Activated CD8-positive, alpha-beta T cell treated with anti-CD3 and anti-CD28 coated beads, Interleukin-2, amount 10 ng/mL, durations not matched to agents 7 days and 5 days (primary cell): ENCODE measurements around the gene SEC23A. TPM values are rescaled to one million over a fixed set of nuclear protein-coding genes. Genes with fewer than 3 reads are reported as not detected.
"Not testable (repeated sequence)": the region's sequence is repeated elsewhere in the genome, so short reads cannot be mapped to it uniquely, and the experiment has no call there.

Experiments
- ATAC-seq: fragments of 150-1000 bp; cut with Tn5 transposase; one replicate; pipeline ENCODE4 v1.10.0; 2021; ENCODE audit warnings: moderate library complexity
- CTCF ChIA-PET: fragments of 350-600 bp; sonication (Branson Sonifier 250); formaldehyde crosslinking; loops from one replicate; lab custom pipeline; 2021; ENCODE audit warnings: antibody characterized with exemption; lab: Charles Lee
- POLR2A ChIA-PET: fragments of 350-600 bp; sonication (Branson Sonifier 250); formaldehyde crosslinking; loops from one replicate; lab custom pipeline; 2021; ENCODE audit warnings: antibody characterized with exemption; lab: Charles Lee
- DNase-seq: peaks from one replicate; pipeline ENCODE4 v3.0.0-alpha.2; 2020
- H3K27ac Mint-ChIP-seq: one replicate; pipeline ENCODE4 v1.8.0; 2021; ENCODE audit warnings: mild to moderate bottlenecking, mixed read lengths
- H3K27me3 Mint-ChIP-seq: one replicate; pipeline ENCODE4 v1.8.0; 2021; ENCODE audit warnings: low read depth, mixed read lengths
- H3K36me3 Mint-ChIP-seq: one replicate; pipeline ENCODE4 v1.8.0; 2021; ENCODE audit warnings: low read depth, mixed read lengths
- H3K4me1 Mint-ChIP-seq: one replicate; pipeline ENCODE4 v1.8.0; 2021; ENCODE audit warnings: low read depth, mixed read lengths
- H3K4me3 Mint-ChIP-seq: one replicate; pipeline ENCODE4 v1.8.0; 2021; ENCODE audit warnings: mild to moderate bottlenecking, mixed read lengths
- H3K9me3 Mint-ChIP-seq: one replicate; pipeline ENCODE4 v1.8.0; 2022; ENCODE audit warnings: mixed read lengths; ENCODE audit not compliant: insufficient read depth
- total RNA-seq, 2 experiments: library from RNA; stranded (reverse); gene quantifications; one replicate each; pipeline ENCODE4 v1.2.3, GENCODE V29; 2021

Gene SEC23A
- total RNA-seq, 2 experiments from 2014 or later, result 48.2 to 50.2 TPM

- Mint-ChIP-seq H3K27me3 (peaks cover 2% of the 10 kb centered on the region), H3K9me3 (no peaks in the 10 kb centered on the region), H3K36me3 (peaks cover 6% of the 10 kb centered on the region), H3K4me1 (peaks cover 34% of the 10 kb centered on the region), H3K4me3 (no peak overlapping the region), H3K27ac (no peak overlapping the region)
- CTCF ChIA-PET, result interaction anchor here (1.0 kb wide), 1 partner anchor 316 kb away, joined by 3 read pairs; no protein-coding TSS in a partner anchor
- no peak for ATAC-seq
- POLR2A ChIA-PET, result no interaction called here
- DNase-seq, result no peak
Measured at GRCh38 chr14:39109893-39110715, 7.1 kb upstream of the SEC23A start.

DNA sequence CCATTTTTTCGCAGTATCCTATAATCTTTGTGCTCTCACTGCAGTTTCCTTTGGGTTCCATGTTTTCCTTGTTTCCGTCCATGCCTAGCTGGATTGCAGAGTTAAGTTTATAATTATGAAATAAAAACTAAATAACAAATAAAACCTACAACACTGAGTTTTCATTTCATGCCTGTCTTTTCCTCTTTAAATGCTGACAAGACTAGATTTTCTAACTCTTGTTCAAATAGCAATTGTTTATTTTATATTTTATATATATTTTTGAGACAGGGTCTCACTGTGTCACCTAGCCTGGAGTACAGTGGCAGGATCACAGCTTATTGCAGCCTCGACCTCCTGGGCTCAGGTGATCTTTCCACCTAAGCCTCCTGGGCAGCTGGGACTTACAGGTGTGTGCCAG, 5.8 kb upstream of the SEC23A start:
- ChIA-PET CTCF (no interaction called here), POLR2A (no interaction called here)
- Mint-ChIP-seq H3K9me3 (no peaks in the 10 kb centered on the region), H3K27me3 (peaks cover 2% of the 10 kb centered on the region), H3K27ac (no peak overlapping the region), H3K4me1 (peaks cover 33% of the 10 kb centered on the region), H3K36me3 (peaks cover 1% of the 10 kb centered on the region), H3K4me3 (no peak overlapping the region)
- DNase-seq (no peak), ATAC-seq (no peak)

DNA sequence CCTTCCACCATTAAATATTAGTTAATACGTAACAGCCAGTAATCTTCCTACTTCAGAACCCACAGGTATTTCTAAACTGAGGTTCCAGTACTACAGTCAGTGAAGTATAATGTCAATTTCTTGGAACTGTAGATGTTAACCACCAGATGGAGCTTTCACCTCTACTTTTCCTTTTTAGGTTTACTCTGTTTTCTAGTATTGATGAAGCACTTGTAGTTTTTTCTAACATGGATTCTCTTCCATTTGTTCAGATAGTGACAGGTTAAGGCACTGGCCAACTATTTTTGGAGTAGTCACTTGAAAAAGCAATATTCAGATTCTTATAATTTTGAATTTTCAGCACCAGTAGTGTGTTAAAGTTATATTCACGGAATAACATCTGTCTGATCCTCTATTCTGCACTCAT, 4.6 kb upstream of the SEC23A start:
- CTCF ChIA-PET, result interaction anchor here (0.5 to 1.4 kb wide), 7 partner anchors 8 to 373 kb away, joined by 3 to 6 read pairs (median 3); no protein-coding TSS in a partner anchor
- ATAC-seq, result no peak
- Mint-ChIP-seq H3K27ac (no peak overlapping the region), H3K4me1 (peaks cover 31% of the 10 kb centered on the region), H3K4me3 (no peak overlapping the region), H3K27me3 (peaks cover 2% of the 10 kb centered on the region), H3K36me3 (peaks cover 7% of the 10 kb centered on the region), H3K9me3 (no peaks in the 10 kb centered on the region)
- POLR2A ChIA-PET, result interaction anchor here (1.0 kb wide), 1 partner anchor 63 kb away, joined by 3 read pairs; the partner anchor contains the start of gene TRAPPC6B
- DNase-seq, result no peak

DNA sequence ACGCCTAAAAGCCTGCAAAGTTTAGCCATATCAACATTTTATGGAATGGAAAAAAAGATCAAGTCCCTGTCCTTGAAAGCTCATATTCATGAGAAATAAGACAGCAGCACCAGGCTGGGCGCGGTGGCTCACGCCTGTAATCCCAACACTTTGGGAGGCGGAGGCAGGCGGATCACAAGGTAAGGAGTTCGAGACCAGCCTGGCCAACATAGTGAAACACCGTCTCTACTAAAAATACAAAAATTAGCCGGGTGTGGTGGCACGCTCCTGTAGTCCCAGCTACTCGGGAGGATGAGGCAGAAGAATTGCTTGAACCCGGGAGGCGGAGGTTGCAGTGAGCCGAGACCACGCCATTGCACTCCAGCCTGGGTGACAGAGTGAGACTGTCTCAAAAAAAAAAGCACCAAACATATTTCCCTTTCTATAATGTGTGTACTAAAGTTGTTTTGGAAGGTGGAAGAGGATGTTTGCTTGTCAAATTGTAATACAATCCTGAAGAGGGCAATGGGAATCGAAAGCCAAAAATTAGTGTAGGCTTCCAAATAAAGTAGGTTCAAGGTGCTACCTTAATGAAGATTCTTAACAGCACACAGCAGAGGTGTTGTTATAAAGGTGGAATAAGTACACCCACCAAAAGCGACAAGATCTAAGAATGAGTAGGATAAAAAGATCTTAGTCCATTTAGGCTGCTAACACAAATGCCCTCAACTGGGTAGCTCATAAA, 1.2 kb upstream of the SEC23A start:
- DNase-seq, ATAC-seq, H3K9me3 Mint-ChIP-seq, H3K27me3 Mint-ChIP-seq: not testable (repeated sequence)
- peaks cover 53% of the 10 kb centered on the region for H3K4me1 Mint-ChIP-seq
- CTCF ChIA-PET, result interaction anchor here (1.6 to 2.5 kb wide), 3 partner anchors 9 to 324 kb away, joined by 3 to 15 read pairs (median 13); partner anchors contain the start of gene GEMIN2
- POLR2A ChIA-PET, result interaction anchor here (0.7 to 4.6 kb wide), 10 partner anchors 10 to 328 kb away, joined by 3 to 37 read pairs (median 8); partner anchors contain the start of genes FBXO33, GEMIN2, PNN and TRAPPC6B
- peak overlapping the region; percentile 96 for H3K4me3 Mint-ChIP-seq
- peaks cover 14% of the 10 kb centered on the region for H3K36me3 Mint-ChIP-seq
- H3K27ac Mint-ChIP-seq, result peak overlapping the region; percentile 97

- ATAC-seq (peak; percentile 13), DNase-seq (peak; percentile 29)
Measured at GRCh38 chr14:39102265-39102968, 618 bp downstream of the SEC23A start.

GRCh38 chr14:39099748-39100147, 3.3 kb downstream of the SEC23A start:
- no peak for DNase-seq
- no peak overlapping the region for H3K27ac Mint-ChIP-seq
- peaks cover 48% of the 10 kb centered on the region for H3K4me1 Mint-ChIP-seq
- H3K4me3 Mint-ChIP-seq, result no peak overlapping the region
- ChIA-PET POLR2A (interaction anchor here (1.3 kb wide), 1 partner anchor 332 kb away, joined by 6 read pairs; the partner anchor contains the start of gene FBXO33), CTCF (no interaction called here)
- H3K9me3 Mint-ChIP-seq, result no peaks in the 10 kb centered on the region
- no peaks in the 10 kb centered on the region for H3K27me3 Mint-ChIP-seq
- peaks cover 26% of the 10 kb centered on the region for H3K36me3 Mint-ChIP-seq
- ATAC-seq, result no peak

More at GRCh38 chr14:39102265-39102968, 618 bp downstream of the SEC23A start:
- Mint-ChIP-seq H3K9me3 (no peaks in the 10 kb centered on the region), H3K4me1 (peaks cover 47% of the 10 kb centered on the region), H3K4me3 (peak overlapping the region; percentile 96), H3K27me3 (no peaks in the 10 kb centered on the region), H3K27ac (peak overlapping the region; percentile 82), H3K36me3 (peaks cover 17% of the 10 kb centered on the region)
- ChIA-PET POLR2A (interaction anchor here (0.6 to 4.6 kb wide), 12 partner anchors 9 to 330 kb away, joined by 3 to 37 read pairs (median 6); partner anchors contain the start of genes FBXO33, GEMIN2, PNN and TRAPPC6B), CTCF (interaction anchor here (0.7 to 2.5 kb wide), 5 partner anchors 11 to 328 kb away, joined by 3 to 15 read pairs (median 4); partner anchors contain the start of genes GEMIN2 and TRAPPC6B)

- Mint-ChIP-seq H3K36me3 (peaks cover 31% of the 10 kb centered on the region), H3K4me1 (peaks cover 45% of the 10 kb centered on the region)
- not testable (repeated sequence) for H3K27me3 Mint-ChIP-seq, DNase-seq, H3K9me3 Mint-ChIP-seq, H3K4me3 Mint-ChIP-seq, H3K27ac Mint-ChIP-seq, ATAC-seq
- ChIA-PET CTCF (interaction anchor here (1.5 kb wide), 1 partner anchor 8 kb away, joined by 3 read pairs; no protein-coding TSS in a partner anchor), POLR2A (interaction anchor here (1.3 kb wide), 1 partner anchor 333 kb away, joined by 6 read pairs; the partner anchor contains the start of gene FBXO33)
Measured at GRCh38 chr14:39099215-39099614, 3.8 kb downstream of the SEC23A start.

GRCh38 chr14:39097159-39097558, 5.9 kb downstream of the SEC23A start:
- DNase-seq (no peak), ATAC-seq (peak; percentile 66)
- peak overlapping the region; percentile 18 for H3K27ac Mint-ChIP-seq
- H3K9me3 Mint-ChIP-seq, result no peaks in the 10 kb centered on the region
- ChIA-PET CTCF (interaction anchor here (0.8 to 1.5 kb wide), 6 partner anchors 10 to 335 kb away, joined by 3 to 6 read pairs (median 4); partner anchors contain the start of genes FBXO33, GEMIN2 and TRAPPC6B), POLR2A (interaction anchor here (1.3 to 1.7 kb wide), 2 partner anchors 17 to 73 kb away, joined by 5 to 9 read pairs; partner anchors contain the start of genes GEMIN2 and TRAPPC6B)
- H3K4me1 Mint-ChIP-seq, result peaks cover 36% of the 10 kb centered on the region
- H3K27me3 Mint-ChIP-seq, result no peaks in the 10 kb centered on the region
- H3K4me3 Mint-ChIP-seq, result no peak overlapping the region
- H3K36me3 Mint-ChIP-seq, result peaks cover 31% of the 10 kb centered on the region

DNA sequence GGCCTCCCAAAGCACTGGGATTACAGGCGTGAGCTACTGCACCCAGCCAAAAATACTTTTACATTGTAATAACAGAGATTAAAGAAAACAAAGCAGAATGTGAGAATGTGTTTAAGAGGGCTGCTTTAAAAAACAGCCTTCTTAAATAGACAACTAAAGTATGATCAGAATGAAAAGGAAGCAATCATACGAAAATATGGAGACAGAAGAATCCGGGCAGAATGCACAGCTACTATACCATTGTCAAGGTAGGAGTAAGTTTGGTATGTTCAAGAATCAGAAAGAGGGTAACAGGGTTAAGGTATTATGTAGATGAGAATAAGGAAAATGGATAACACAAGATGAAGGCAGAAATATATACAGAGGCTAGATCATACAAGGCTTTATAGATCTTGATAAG, 8.5 kb downstream of the SEC23A start:
- Mint-ChIP-seq H3K9me3 (no peaks in the 10 kb centered on the region), H3K27me3 (no peaks in the 10 kb centered on the region)

DNA sequence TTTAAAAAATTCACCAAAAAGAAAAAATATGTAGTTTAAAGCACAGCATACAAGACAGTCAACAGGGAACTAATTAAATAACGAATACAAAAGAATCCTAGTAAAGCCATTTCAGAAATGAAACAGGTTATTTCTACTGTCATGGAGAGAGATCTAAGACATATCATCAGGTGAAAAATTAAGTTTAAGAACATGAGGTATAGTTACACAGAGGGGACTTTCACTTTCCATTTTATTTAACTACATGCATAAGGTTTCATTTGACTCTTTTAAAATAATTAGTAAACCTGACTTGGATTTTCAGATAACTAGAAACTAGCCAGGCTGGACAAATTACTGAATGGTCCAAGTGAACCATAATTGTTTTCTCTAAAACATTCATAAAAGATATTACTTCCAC, 11.3 kb downstream of the SEC23A start:
- no peaks in the 10 kb centered on the region for H3K27me3 Mint-ChIP-seq
- H3K36me3 Mint-ChIP-seq, result peaks cover 46% of the 10 kb centered on the region
- ChIA-PET CTCF (no interaction called here), POLR2A (no interaction called here)
- no peak overlapping the region for H3K4me3 Mint-ChIP-seq
- H3K4me1 Mint-ChIP-seq, result peaks cover 12% of the 10 kb centered on the region
- DNase-seq (no peak), ATAC-seq (no peak)
- no peak overlapping the region for H3K27ac Mint-ChIP-seq
- H3K9me3 Mint-ChIP-seq, result no peaks in the 10 kb centered on the region

More for the DNA sequence above, 8.5 kb downstream of the SEC23A start:
- H3K4me1 Mint-ChIP-seq, result peaks cover 26% of the 10 kb centered on the region
- CTCF ChIA-PET, result interaction anchor here (1.4 to 1.6 kb wide), 2 partner anchors 13 to 332 kb away, joined by 3 to 4 read pairs; no protein-coding TSS in a partner anchor
- POLR2A ChIA-PET, result no interaction called here
- DNase-seq (no peak), ATAC-seq (no peak)
- H3K27ac Mint-ChIP-seq, result no peak overlapping the region
- peaks cover 45% of the 10 kb centered on the region for H3K36me3 Mint-ChIP-seq
- H3K4me3 Mint-ChIP-seq, result no peak overlapping the region
